Germinal center (tissue), 1 donor: ENCODE data around the gene SLC39A11.
"Not testable (repeated sequence)": the region's sequence is repeated elsewhere in the genome, so short reads cannot be mapped to it uniquely, and the experiment has no call there.

Experiments
- DNase-seq: peaks from one replicate; pipeline ENCODE4 v3.0.0; 2012; ENCODE audit warnings: mixed read lengths, low spot score

Gene SLC39A11

DNA sequence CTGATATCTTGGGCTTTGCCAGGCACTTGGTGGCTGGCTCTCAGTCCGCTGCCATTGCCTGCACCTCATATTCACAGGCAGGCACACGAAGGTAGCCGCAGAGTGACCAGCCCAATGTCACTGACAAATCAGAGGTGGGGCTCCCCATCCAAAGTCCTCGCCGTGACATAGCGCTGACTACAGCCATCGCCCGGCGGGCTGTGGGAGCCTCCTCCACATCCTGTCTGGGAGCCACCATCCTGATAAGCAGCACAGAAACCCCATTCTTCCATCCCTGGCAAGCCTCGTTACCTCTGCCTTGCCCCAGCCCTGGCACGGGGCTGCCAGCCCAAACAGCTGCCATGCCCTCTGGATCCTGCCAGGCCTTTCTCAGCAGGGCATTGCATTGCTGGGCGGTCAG lies 437.8 kb downstream of the SLC39A11 start:
- DNase-seq: no peak

DNA sequence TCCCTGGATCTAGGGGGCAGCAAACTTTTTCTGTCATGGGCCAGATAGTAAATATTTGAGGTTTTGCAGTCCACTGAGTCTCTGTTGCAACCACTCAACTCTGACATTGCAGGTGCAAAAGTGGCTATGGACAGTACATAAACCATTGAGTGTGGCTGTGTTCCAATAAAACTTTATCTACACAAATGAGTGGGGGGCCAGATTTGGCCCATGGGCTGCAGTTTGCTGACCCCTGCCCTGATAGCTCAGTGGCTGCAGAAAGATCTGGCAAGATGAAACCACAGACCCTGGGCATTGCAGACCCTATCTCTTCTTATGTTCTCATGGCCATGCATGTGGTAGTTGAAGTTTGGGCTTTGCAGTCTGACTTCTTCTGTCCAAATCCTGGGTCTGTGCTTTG lies 440.5 kb downstream of the SLC39A11 start:
- DNase-seq: no peak

DNA sequence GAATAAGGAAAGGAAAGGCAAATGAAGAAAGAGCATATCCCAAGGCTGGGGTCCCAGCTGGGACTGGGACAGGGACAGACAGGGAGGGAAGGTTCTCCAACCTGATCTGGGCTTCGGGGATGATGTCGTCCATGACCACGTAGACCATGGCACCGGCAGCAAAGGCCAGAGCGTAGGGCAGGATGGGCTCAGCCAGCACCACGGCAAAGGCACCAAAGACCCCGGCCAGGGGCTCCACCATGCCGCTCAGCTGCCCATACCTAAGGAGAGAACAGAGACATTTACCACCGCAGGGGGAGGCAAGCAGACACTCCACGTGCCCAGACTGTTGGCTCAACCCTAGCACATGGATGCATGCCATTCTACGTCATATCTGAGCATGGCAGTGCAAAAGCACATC lies 443.8 kb downstream of the SLC39A11 start:
- DNase-seq: no peak

DNA sequence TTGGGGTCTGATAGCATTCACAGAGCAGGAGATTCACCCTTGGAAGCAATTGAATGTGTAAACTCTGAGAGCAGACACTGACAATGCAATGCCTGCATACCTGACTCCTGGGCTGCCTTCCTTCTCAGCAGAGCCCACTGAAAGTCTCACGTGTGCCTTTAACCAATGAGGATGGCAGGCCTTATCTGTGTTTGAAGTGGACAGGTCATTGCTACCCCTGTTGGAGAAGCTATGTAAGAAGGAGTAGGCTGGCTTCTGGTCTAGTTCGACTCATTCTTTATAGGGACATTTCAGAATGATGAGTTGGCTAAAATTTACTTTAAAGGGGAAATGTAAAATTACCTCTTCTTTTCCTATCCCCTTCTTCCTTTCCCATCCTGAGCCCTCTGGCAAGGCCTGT lies 446.3 kb downstream of the SLC39A11 start:
- DNase-seq: no peak

DNA sequence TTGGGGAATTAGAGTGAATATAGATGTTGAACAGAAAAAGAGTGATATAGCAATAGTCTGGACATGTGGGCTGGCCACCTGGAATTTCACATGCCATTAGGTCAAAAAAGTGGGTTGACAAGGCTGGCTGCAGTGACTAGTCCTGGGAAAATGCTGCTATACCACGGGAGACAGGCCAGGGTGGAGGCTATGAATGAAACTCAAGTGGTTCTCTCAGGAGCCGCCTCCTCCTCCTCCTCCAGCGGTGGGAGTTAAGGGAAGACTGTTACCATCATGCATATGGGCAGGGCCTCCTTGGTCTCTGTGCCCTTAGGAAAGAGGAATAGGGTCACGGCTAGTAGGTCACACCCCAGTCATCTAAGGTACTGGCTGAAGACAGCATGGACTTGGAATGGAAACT lies 448.0 kb downstream of the SLC39A11 start:
- DNase-seq: no peak

DNA sequence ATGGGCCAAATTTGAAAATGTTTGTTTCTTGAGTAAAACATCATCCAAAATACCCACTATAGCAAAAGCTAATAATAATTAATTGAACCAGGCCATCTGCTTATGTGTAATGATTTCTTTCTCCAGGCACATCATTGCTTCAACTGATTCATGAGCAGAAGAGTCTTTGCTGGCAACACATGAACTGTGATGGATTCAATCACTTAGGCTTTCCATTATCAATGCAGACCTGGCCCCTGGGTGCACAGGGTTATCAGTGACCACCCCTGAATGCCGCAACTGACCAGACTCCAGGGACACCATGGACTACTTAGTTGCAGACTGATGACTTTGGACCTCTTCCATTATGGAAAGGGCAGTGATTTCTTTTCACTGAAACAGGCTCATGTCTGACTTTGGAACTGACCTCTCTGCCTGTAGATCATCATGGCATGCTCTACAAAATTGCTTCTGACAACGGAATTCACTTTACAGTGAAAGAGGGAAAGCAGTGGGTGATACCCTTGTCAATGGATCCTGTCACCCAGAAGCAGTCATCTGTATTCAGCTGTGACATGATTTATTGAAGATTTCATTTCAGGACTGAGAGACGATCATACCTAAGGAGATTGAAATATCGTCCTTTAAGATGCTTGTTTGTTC lies 448.8 kb downstream of the SLC39A11 start:
- DNase-seq: no peak

DNA sequence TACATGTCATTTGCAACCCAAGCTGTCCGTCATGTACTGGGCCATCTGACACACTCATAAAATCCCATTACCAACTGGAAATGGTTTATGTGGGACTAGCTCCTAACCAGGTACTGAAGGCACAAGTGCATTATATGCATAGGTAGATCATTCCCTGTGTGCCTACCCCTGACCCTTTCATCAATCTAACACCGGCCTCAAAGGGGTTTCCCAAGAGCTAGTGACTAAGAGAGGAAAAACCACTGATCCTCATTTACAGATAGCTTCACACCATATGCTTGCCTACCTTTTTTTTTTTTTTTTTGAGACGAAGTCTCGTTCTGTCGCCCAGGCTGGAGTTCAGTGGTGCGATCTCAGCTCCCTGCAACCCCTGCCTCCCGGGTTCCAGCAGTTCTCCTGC lies 449.8 kb downstream of the SLC39A11 start:
- no peak for DNase-seq

DNA sequence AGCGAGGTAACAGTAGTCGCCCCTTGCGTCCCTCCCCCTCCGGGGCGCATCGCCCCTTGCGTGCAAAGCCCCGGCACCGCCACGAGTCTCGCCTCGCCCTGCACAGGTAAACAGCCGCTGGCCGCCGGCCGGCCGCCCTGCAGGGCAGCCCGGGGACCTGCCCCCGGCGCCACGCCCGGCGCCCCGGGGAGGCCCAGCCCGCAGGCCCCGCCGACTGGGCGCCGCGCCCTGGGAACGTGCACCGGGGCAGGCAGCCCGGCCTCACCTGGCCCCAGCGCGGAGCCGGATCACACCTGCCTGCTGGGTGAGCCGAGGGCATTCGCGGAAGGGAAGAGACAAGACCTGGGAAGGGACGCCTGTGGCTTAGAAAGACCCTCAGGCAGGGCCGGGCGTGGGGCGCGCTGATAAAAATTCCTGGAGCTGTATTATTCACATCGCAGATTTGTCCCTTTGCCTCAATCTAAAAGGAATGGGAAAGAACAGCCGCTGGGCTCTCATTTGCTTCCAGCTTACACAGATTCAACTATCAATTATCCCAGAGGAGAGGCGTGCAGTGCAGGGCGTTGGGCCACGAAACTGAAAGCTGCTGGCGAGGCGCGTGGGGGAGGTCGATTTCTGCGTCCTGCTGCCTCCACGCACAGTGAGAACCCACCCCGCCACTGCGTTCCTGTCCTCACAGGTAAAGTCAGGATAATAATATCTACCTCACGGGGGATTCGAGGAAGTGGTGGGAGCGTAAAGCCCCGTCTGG lies 451.9 kb downstream of the SLC39A11 start:
- no peak for DNase-seq

DNA sequence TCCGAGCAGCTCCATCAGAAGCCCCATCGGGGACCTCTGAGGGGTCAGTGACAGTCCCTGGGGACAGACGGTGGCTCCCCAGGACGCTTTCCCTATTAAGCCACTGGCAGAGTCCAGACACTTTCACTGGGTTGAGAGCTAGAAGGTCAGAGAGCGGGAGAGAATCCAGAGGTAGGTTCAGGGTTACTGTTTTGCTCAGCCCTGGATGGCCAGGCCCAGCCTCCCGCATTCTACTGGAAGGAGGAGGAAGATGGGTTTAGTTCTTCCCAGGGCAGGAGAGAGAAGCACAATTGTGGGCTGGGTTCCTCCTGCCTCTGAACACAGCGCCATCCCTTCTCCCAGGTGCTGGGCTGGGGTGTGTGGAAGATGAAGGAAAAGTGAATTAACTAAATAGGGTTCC lies 452.8 kb downstream of the SLC39A11 start:
- DNase-seq: no peak

DNA sequence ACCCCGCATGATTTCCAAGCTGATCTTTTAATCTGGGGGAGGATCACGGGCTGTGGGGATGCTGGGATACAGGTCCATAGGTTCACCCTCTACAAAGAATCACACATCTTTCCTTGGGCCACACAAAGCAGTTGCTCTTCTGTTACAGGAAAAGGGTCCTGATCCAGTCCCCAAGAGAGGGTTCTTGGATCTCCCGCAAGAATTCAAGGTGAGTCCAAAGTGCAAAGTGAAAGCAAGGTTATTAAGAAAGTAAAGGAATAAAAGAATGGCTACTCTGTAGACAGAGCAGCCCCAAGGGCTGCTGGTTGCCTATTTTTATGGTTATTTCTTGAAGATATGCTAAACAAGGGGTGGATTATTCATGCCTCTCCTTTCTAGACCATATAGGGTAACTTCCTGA lies 453.6 kb downstream of the SLC39A11 start:
- DNase-seq: not testable (repeated sequence)

DNA sequence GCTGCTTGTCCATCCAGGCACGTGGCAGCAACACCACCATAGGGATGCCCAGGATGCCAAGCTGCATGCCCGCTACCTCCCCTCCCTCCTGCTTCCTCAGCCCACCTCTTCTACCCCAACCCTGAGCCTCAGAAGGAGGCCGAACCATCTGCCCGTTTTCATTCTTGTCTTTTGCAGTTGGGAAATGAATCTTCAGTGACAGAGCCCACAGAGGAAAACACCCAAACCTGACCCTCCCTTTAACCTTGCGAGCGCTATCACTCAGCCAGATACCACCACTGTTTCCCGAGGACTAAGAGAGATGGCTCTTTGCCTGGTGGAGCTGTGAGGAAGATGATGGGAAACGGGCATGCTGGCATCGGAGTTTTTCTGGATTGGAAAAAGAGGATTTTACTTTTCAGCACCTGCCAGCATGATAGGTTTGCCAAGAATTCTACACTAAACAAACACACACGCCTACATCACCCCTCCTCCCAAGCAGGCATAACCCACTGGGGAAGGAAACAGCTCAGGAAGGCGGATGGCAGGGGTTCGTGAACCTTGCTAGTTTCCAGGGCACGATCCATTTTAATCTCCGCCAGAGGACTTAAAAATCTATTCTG lies 457.4 kb downstream of the SLC39A11 start:
- DNase-seq: no peak

DNA sequence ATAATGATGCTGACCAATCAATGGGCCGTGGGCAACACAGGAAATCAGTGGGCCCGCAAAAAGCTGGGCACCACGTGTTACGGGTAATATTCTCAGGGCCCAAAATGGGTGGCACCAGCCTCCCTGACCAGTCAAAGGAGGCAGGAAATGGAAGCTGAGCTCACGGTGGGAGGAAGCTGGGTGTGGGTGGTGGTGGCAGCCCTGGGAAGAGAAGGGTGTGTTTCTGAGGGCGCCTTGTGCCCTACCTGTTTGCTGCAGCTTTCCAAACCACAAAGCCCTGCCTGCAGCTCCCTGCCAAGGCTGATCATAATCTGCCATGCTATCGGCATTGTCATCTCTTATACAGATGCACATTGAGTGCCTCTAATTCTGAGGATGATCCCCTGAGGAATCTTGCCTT lies 457.9 kb downstream of the SLC39A11 start:
- no peak for DNase-seq

DNA sequence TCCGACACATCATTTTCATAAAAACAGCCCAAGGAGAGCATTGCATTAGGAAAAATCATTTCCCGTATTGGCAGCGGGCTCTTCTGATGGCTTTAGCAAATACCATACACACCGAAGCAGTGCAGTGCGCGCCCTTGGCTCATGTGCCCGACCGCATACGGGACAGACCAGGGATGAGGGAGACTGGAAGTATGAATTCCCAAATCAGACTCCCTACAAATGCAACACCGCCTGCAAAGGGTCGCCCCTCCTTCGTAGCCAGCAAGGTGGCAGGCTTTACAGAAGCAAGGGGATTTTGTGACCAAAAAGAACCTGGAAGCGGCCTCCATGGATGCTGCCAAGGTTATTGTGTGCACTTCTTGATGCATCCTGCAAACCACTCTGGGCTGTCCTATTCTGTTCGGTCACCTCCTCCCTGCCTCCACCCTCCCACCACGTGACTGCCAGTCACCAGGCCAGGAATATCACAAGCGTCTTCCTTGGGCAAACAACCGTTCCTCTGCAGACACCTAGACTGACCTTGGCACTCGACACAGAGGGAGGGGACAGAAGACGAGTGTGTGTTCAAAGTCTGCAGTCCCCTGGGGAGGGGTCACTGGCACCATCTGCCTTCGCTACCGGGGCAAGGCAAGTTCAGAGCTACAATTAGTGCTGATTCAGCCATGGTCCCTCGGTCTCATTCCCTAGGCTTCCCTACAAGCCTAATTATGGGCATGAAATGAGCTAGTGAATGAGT lies 460.4 kb downstream of the SLC39A11 start:
- no peak for DNase-seq

DNA sequence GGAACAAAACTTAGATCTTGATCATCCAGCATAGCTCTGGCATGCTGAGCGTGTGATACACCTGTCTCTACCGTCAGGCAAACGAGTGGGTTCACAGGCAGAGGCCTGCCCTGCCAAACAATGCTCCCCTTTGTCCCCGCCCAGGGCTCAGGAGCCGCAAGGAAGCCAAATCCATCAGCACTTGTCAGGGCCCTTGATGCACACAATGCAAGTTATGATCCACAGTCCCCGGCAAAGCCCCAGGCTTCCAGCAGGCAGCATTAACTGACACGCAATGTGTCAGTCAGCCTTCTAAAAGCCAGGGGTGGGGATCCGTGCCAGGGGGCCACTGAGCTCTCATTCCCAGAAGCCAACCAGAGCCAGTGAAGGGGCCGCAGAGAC lies 460.9 kb downstream of the SLC39A11 start:
- DNase-seq: no peak

DNA sequence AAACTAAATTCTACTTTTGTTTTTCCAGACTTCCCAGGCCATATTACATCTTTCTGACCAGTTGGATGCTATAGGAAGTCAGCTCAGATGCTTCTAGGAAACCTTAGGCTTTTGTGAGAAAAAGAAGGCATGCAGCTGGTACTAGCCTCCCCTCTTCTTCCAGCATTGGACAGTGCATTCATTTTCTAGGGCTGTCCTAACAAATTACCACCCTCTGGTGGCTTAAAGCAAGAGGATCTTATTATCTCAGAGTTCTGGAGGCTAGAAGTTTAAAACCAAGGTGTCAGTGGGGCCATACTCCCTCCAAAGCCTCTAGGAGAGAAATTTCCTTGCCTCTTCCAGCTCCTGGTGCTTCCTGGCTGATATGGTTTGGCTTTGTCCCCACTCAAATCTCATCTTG lies 467.8 kb downstream of the SLC39A11 start:
- no peak for DNase-seq

DNA sequence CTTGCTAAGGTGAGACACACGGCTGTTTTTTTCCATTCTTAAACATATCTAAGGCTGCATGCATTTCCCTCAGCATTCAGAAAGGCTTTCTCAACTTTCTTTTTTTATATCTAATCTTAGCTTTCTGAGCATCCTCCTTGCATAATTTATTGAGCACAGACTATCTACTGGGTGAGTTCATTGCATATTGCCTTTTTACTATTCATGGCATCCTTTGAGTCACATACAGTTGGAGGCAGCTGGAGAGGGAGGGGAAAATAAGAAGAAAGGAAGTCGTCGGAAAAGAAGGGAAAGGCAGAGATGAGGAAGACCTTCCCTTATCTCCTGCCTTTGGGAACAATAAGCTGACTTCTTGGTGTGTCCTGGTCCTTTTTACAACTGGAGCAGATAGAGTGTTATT lies 468.3 kb downstream of the SLC39A11 start:
- DNase-seq: no peak

DNA sequence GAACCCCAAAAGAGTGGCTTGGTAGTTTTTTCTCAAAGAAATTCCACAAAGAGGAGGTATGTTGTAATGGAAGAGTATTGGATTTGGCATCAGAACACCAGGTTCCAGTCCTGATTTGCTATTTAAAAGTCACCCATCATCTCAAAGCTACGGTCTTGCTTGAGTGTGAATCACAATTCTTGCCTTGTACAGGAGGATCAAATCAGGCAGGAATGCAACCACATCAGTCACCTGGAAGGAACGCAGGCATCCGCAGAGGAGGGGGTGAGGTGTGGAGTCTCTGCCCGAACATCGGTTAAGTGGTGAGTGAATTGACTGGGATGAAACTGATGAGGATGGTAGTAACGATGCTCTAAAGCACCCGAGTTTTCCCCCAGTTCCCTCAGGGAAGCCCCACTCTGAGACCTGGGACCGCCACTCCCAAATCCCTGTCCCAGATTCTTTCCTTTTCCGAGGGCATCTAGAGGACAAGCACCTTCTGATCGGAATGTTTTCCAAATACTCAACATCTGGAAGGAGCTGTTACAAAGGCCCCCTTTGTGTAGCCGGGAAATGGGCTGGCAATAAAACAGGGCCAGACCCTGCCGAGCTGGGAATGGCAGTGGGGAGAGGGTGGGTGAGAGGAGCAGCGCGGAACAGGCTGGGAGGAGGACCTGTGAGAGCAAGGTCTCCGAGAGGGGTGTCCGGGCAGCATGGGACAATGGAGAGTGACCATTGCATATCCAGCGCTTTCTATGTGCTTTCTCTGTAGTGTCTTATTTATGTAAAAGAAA lies 469.6 kb downstream of the SLC39A11 start:
- DNase-seq: no peak

DNA sequence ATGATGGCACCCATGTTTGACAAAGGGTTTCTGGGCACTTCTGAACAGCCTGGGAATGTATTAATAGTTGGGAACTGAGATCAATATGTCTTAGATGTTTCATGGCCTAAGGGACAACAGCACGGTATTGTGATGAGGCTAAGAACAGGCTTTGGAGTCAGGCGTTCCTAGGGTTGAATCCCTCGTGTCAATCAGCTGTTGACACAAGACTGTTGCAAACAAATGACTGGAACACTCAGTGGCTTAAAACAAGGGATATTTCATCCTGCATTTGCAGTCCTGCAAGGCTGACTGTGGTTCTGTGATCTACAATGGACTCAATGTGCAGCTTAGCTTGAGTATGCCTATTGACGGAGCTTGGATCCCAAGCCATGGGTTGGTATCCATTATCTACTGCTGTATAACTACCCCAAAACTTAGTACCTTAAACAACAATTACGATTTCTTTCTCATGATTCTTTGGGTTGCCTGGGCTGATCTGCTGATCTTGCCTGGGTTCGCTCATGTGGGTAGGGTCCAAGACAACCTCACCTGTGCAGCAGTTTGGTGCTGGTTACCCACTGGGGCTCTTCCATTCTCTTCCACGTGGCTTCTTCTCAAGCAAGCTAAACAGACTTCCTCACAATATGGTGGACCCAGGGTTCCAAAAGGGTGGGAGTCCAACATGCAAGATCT lies 472.4 kb downstream of the SLC39A11 start:
- DNase-seq: no peak

DNA sequence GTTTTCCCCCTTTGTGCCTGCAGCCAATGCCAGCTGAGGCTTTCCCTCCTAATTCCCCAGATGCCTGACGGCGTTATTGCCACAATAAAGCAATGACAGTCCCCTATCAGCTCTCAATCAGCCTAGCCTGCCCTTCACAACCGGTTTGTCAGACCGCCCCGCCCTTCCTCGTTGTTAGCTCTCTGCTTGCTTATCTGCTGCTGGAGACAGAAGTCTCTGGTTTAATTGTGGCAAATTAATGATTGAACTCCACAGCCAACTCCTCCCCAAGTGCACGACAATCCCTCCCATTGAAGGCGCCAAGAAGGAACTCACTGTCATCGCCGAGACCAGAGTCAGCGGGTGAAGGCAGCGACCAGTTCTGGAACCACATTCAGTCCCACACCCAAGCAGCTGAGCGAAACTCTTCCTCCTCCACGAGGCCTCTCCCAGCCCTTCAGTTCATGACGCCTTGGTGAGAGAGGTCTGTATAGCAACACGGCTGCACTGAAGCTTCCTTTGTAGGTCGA lies 474.4 kb downstream of the SLC39A11 start:
- no peak for DNase-seq

DNA sequence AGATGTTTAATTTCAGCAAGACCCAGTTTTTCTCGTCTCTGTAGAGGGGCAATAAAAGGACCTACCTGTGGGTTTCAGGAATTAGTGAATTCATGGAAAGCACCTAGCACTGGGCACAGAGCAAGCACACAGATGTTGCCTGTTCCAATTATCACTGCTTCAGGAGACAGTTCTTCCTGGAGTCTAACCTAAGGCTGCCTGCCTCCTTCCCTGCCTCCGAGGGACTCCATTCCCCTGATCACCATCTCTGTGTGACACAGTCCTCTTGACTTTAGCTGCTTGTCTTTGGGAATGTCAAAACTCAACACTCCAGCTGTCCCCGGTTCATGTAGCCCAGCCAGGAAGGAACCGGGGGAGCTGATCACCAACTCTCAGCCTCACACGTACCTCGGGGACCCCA lies 474.9 kb downstream of the SLC39A11 start:
- DNase-seq: no peak

DNA sequence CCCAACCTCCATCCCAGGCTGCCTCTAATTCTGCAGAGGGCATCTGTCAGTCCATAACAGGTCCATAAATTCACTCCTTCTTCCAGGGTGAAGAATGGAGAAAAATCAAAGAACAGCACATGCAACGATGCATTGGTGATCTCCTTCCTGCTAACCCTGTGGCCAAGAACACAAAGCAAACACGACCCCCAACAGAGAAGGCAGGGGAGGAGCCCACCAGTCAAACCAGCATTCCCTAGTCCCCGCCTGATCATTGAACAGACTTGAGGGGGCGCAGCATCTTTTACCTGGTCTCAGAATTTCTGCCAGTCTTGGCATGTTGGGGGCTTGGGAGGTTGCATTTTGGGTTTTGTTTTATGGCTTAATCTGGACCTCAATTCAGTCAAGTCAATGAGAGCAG lies 476.0 kb downstream of the SLC39A11 start:
- DNase-seq: no peak
